K562 (cell line): Measurements from ENCODE around the gene GPATCH2L. TPM values are rescaled to one million over a fixed set of nuclear protein-coding genes. Genes with fewer than 3 reads are reported as not detected.
A peak's percentile ranks its signal among the peaks of the same experiment; 100 is the strongest.

Experiments used
- ATAC-seq: fragments of 200-7000 bp; cut with Tn5 transposase; 3 replicates; pipeline ENCODE4 v1.9.1; 2020; ENCODE audit warnings: moderate library complexity
- BruUV-seq: library from RNA; stranded (reverse); fragments of 400-500 nt; replicated peaks from 2 replicates; lab custom pipeline; 2021; lab: Mats Ljungman, UMichigan
- CTCF ChIA-PET: fragments of 300-600 bp; formaldehyde crosslinking; extraction: SDS; loops from one replicate; lab custom pipeline; 2021; ENCODE audit warnings: low intra/inter-chr PET ratio; lab: Yijun Ruan, JAX
- POLR2A ChIA-PET: fragments of 300-600, 350-650 bp; sonication (Branson Sonifier 250); formaldehyde crosslinking; extraction: SDS; loops from one replicate; lab custom pipeline; 2021; ENCODE audit warnings: antibody characterized with exemption, inconsistent platforms; lab: Yijun Ruan, JAX
- DNase-seq, 4 experiments: peaks; one replicate each; pipeline versions ENCODE4 v3.0.0 to v3.0.0-alpha.2; 2011 to 2018; ENCODE audit warnings: low spot score in 3 of 4, mixed read lengths in 3 of 4; ENCODE audit errors: extremely low read depth in 1 of 4
- FAIRE-seq: peaks from 2 replicates; lab custom pipeline; 2011; peaks lifted over from hg19 to GRCh38; lab: Jason Lieb, UNC
- H2AFZ ChIP-seq: 2 replicates; pipeline ENCODE4 v1.6.0; 2011; ENCODE audit warnings: low read depth, low read length, control low read depth, inconsistent platforms
- H3K27ac ChIP-seq: fragments of 200-600 bp; 3 replicates; pipeline ENCODE4 v1.8.0; 2011; ENCODE audit warnings: low read depth, mild to moderate bottlenecking, control low read depth, inconsistent platforms, low read length, moderate library complexity, mixed read lengths; ENCODE audit errors: extremely low read depth
- H3K27me3 ChIP-seq, 2 experiments: fragments of 300-600 bp in 1 of 2; 2 replicates in 1 of 2; 3 replicates in 1 of 2; pipeline versions ENCODE4 v1.6.0 to v1.8.0; 2011; ENCODE audit warnings: inconsistent platforms in 2 of 2, low read length in 2 of 2, mild to moderate bottlenecking in 1 of 2, mixed read lengths in 1 of 2, moderate library complexity in 1 of 2; ENCODE audit not compliant: control insufficient read depth in 2 of 2, insufficient read depth in 2 of 2
- H3K36me3 ChIP-seq: fragments of 300-600 bp; 3 replicates; pipeline ENCODE4 v1.8.0; 2011; ENCODE audit warnings: mild to moderate bottlenecking, low read length, inconsistent platforms; ENCODE audit not compliant: control insufficient read depth, insufficient read depth
- H3K4me1 ChIP-seq, 2 experiments: fragments of 200-600 bp in 1 of 2; replicated peaks in 1 of 2; 2 replicates in 1 of 2; 3 replicates in 1 of 2; pipeline versions ENCODE4 v1.5.1 to v1.8.0; 2011; ENCODE audit warnings: inconsistent platforms in 2 of 2, low read length in 2 of 2, mild to moderate bottlenecking in 1 of 2, mixed read lengths in 1 of 2, moderate library complexity in 1 of 2; ENCODE audit not compliant: control insufficient read depth in 2 of 2, insufficient read depth in 2 of 2
- H3K4me2 ChIP-seq: 2 replicates; pipeline ENCODE4 v1.6.1; 2011; ENCODE audit warnings: low read length, control low read depth, inconsistent platforms, mixed read lengths; ENCODE audit not compliant: insufficient read depth
- H3K4me3 ChIP-seq: fragments of 200-600 bp; sonication (generic), shearing (Covaris generic); 2 replicates; pipeline ENCODE4 v1.5.1; 2016; ENCODE audit warnings: control low read depth, inconsistent platforms
- H3K79me2 ChIP-seq: fragments of 200-600 bp; 3 replicates; pipeline ENCODE4 v1.8.0; 2011; ENCODE audit warnings: low read length, inconsistent platforms; ENCODE audit not compliant: control insufficient read depth, insufficient read depth
- H3K9ac ChIP-seq, 2 experiments: 2 replicates each; pipeline versions ENCODE4 v1.6.0 to v1.6.1; 2011; ENCODE audit warnings: low read depth in 2 of 2, low read length in 2 of 2, control low read depth in 1 of 2, inconsistent platforms in 1 of 2, mild to moderate bottlenecking in 1 of 2, mixed read lengths in 1 of 2; ENCODE audit not compliant: insufficient read depth in 1 of 2
- H3K9me1 ChIP-seq: one replicate; pipeline ENCODE4 v1.6.0; 2011; ENCODE audit warnings: inconsistent platforms, mild to moderate bottlenecking, low read length, moderate library complexity; ENCODE audit not compliant: control insufficient read depth, insufficient read depth
- H3K9me3 ChIP-seq: replicated peaks from 2 replicates; pipeline ENCODE4 v1.5.1; 2011; ENCODE audit warnings: low read depth, low read length, inconsistent platforms; ENCODE audit not compliant: control insufficient read depth, insufficient read depth
- H4K20me1 ChIP-seq: replicated peaks from 2 replicates; pipeline ENCODE4 v1.6.1; 2011; ENCODE audit warnings: low read length, inconsistent platforms, mixed read lengths; ENCODE audit not compliant: control insufficient read depth, insufficient read depth
- BRD4 ChIP-seq: fragments of 200-600 bp; sonication (generic); IDR thresholded peaks from 2 replicates; pipeline ENCODE4 v1.6.1; 2017; ENCODE audit warnings: inconsistent platforms
- CBX2 ChIP-seq: fragments of 200-600 bp; sonication (generic); IDR thresholded peaks from one replicate; pipeline ENCODE4 v1.6.1; 2012; ENCODE audit warnings: mild to moderate bottlenecking, low read length, inconsistent platforms; ENCODE audit not compliant: insufficient read depth, poor library complexity, severe bottlenecking
- E2F3 ChIP-seq: fragments of 250-450 bp; sonication (Bioruptor Pico); IDR thresholded peaks from 2 replicates; pipeline ENCODE4 v1.4.0; 2020; ENCODE audit warnings: mild to moderate bottlenecking
- E2F4 ChIP-seq: sonication (generic); formaldehyde crosslinking; IDR thresholded peaks from 2 replicates; pipeline ENCODE4 v1.8.0; 2022; ENCODE audit warnings: mild to moderate bottlenecking, low read depth, missing genetic modification reagents
- ESRRA ChIP-seq: fragments of 450-650 bp; IDR thresholded peaks from 2 replicates; pipeline ENCODE4 v1.6.1; 2014; ENCODE audit warnings: low read depth, mild to moderate bottlenecking, moderate library complexity, borderline replicate concordance
- HBP1 ChIP-seq: fragments of 450-650 bp; formaldehyde crosslinking; IDR thresholded peaks from 2 replicates; pipeline ENCODE4 v1.4.0; 2022; ENCODE audit warnings: missing genetic modification characterization
- HDAC2 ChIP-seq: fragments of 450-650 bp; IDR thresholded peaks from 2 replicates; pipeline ENCODE4 v1.6.1; 2016; ENCODE audit warnings: mild to moderate bottlenecking
- HMGN3 ChIP-seq: IDR thresholded peaks from 2 replicates; pipeline ENCODE4 v1.6.1; 2011; ENCODE audit warnings: borderline replicate concordance, low read depth, mild to moderate bottlenecking, mixed read lengths, low read length; ENCODE audit not compliant: insufficient read length; ENCODE audit errors: extremely low read depth
- NBN ChIP-seq: fragments of 450-650 bp; IDR thresholded peaks from 2 replicates; pipeline ENCODE4 v1.6.1; 2016; ENCODE audit warnings: low read depth, mild to moderate bottlenecking
- SFPQ ChIP-seq: fragments of 200-400 bp; formaldehyde crosslinking; IDR thresholded peaks from 2 replicates; pipeline ENCODE4 v1.6.1; 2017; ENCODE audit warnings: mild to moderate bottlenecking, low read depth, low read length, moderate library complexity
- TFE3 ChIP-seq: fragments of 450-650 bp; formaldehyde crosslinking; IDR thresholded peaks from 2 replicates; pipeline ENCODE4 v1.4.0; 2020; ENCODE audit warnings: mild to moderate bottlenecking, mixed read lengths
- TRIM24 ChIP-seq, 2 experiments: fragments of 450-650 bp; IDR thresholded peaks; 2 replicates each; pipeline ENCODE4 v1.6.1; 2016
- ZNF121 ChIP-seq: sonication (generic); formaldehyde crosslinking; conservative IDR thresholded peaks from 2 replicates; pipeline ENCODE4 v1.8.0; 2022; ENCODE audit warnings: missing genetic modification reagents
- WGBS: fragments of 100-300 bp; shearing (Covaris generic); methylation state at CpG from one replicate; pipeline ENCODE4 v1.1.6; 2016; ENCODE audit warnings: low coverage, mixed read lengths; ENCODE audit not compliant: insufficient coverage; ENCODE audit errors: missing lambda C conversion rate; 5-methylcytosine and 5-hydroxymethylcytosine counted together
- in situ Hi-C: fragments of 300-500 bp; cut with MboI; formaldehyde crosslinking; loops from 4 replicates; pipeline ENCODE4 v1.15.0; 2018; ENCODE audit warnings: inconsistent platforms, mixed read lengths
- intact Hi-C: fragments of 100-400 bp; cut with micrococcal nuclease; formaldehyde crosslinking; loops from 2 replicates; pipeline ENCODE4 v1.14.2; 2022
- polyA plus RNA-seq, 8 experiments: library from polyadenylated mRNA; depleted of rRNA in 4 of 8; stranded (reverse) in 5 of 8; unstranded in 3 of 8; fragments of >200 nt; fragmentation: Nextera tagmentation in 2 of 8; fragmentation: Illumina TruSeq in 1 of 8; extraction: Ambion mirVana in 2 of 8; extraction: Trizol in 1 of 8; gene quantifications; 2 replicates each; pipeline versions ENCODE4 v1.2.1 to v1.2.3, GENCODE V29; 2011 to 2014; ENCODE audit warnings: inconsistent platforms in 1 of 8, missing spikeins in 1 of 8
- total RNA-seq, 7 experiments: library from RNA; depleted of rRNA in 6 of 7; stranded (reverse); fragments of >200 nt in 6 of 7; fragmentation: Illumina TruSeq in 2 of 7; extraction: Trizol in 2 of 7; gene quantifications; 2 replicates each; pipeline versions ENCODE4 v1.2.1 to v1.2.3, GENCODE V29; 2011 to 2021; ENCODE audit warnings: low replicate concordance in 1 of 7
- TF ChIP-seq, protein P1 (sequence below): fragments of 450-650 bp; formaldehyde crosslinking; IDR thresholded peaks from 2 replicates; pipeline ENCODE4 v1.4.0; 2022; ENCODE audit warnings: mild to moderate bottlenecking, moderate library complexity

The GPATCH2L gene
- total and polyA plus RNA-seq, 9 of the 15 experiments (the other 6 are each of a cell fraction or from before 2014, with no cell fraction given), result 13.1 to 39.6 (median 20.0) TPM

DNA sequence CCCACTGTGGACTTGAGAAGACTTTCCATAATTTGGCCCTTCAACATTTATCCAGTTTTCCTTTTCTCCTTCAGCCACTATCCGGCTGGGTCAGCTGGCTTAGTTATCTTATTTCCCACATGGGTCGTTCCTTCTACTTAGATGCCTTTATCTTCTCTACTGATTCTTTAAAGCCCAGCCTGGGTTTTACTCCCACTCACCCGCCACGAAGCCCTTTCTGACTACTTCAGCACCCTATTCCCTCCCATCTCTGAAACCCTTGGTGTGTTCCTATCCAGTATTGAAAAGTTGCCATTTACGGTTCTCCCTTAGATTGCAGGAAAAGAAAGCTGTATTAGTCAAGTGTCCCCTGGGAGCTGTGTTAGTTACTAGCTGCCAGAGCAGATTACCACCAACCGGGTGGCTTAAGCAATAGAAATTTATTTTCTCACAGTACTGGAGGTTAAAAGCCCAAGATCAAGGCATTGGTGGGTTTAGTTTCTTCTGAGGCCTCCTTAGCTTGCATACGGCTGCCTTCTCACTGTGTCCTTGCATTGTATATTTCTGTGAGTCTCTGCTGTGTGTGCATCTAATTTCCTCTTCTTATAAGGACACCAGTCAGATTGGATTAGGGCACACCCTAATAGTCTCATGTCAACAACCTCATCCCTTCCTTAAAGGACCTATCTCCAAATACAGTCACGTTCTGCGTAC is 105.5 kb downstream of the GPATCH2L start:
- Histone ChIP-seq H3K36me3 (peaks cover 6% of the 10 kb centered on the region; the same call in 1 of the 3 replicates), H3K79me2 (peaks cover 46% of the 10 kb centered on the region), H3K9me1 (no peaks in the 10 kb centered on the region), H3K27me3 (no peaks in the 10 kb centered on the region), H4K20me1 (no peaks in the 10 kb centered on the region), H3K4me1 (peaks cover 15 to 46% of the 10 kb centered on the region in 2 experiments), H3K9me3 (no peaks in the 10 kb centered on the region), H2AFZ (peak overlapping the region; percentile 90), H3K27ac (peak overlapping the region; percentile 91), H3K4me2 (peak overlapping the region; percentile 98), H3K4me3 (peak overlapping the region; percentile 2; the same call in 1 of the 2 replicates), H3K9ac (peak overlapping the region in 1 of 2 experiments; percentile 67; a peak in 2 of 4 replicates)
- intact Hi-C loops (loop anchor here (5.0 kb wide), 2 partner anchors 55 to 120 kb away; no protein-coding TSS in a partner anchor), in situ Hi-C loops (no loop called here)
- BruUV-seq, result TSS peak; percentile 87
- ATAC-seq, result peak; percentile 76
- CTCF ChIA-PET, result no interaction called here
- DNase-seq, result peak; percentile 68 to 83 (median 74)
- 0% methylated on average over 9 of the region's 9 CpGs for WGBS
- POLR2A ChIA-PET, result interaction anchor here (0.7 to 0.9 kb wide), 3 partner anchors 9 to 132 kb away, joined by 3 read pairs; no protein-coding TSS in a partner anchor
- FAIRE-seq, result peak; percentile 72
- TF ChIP-seq HMGN3 (no peak), SFPQ (no peak), TFE3 (CRISPR knock-in tag) (no peak), CBX2 (no peak), E2F3 (no peak), HBP1 (CRISPR knock-in tag) (no peak), BRD4 (peak; percentile 17; the same call in 1 of the 2 replicates), E2F4 (CRISPR knock-in tag) (no peak), ZNF121 (CRISPR knock-in tag) (no peak), NBN (0 out of 2 replicates have a peak, but pooled peaks have one; percentile 26), HDAC2 (peak; percentile 91), TRIM24 (IDR thresholded peaks at IDR 0.05) (peak; percentile 58 to 65; a peak in 3 of 4 replicates), ESRRA (no peak)
- TF ChIP-seq, protein P1, sequence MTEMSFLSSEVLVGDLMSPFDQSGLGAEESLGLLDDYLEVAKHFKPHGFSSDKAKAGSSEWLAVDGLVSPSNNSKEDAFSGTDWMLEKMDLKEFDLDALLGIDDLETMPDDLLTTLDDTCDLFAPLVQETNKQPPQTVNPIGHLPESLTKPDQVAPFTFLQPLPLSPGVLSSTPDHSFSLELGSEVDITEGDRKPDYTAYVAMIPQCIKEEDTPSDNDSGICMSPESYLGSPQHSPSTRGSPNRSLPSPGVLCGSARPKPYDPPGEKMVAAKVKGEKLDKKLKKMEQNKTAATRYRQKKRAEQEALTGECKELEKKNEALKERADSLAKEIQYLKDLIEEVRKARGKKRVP (CRISPR knock-in tag), result no peak
